A549 (cell line): Measurements from ENCODE around the gene CCDC85C.

ENCODE experiments used
- CHD2 ChIP-seq: fragments of 150-350 bp; IDR thresholded peaks from 2 replicates; pipeline ENCODE4 v1.6.1; 2014; ENCODE audit warnings: low read length; ENCODE audit not compliant: partially characterized antibody
- EHMT2 ChIP-seq: fragments of 200-600 bp; sonication (generic); IDR thresholded peaks from 2 replicates; pipeline ENCODE4 v1.6.1; 2016; ENCODE audit warnings: antibody characterized with exemption, low read depth, mild to moderate bottlenecking, moderate library complexity
- POLR2A ChIP-seq: IDR thresholded peaks from 2 replicates; pipeline ENCODE4 v1.6.1; 2012; ENCODE audit warnings: mild to moderate bottlenecking, low read length
- RNF2 ChIP-seq: fragments of 200-600 bp; sonication (generic); IDR thresholded peaks from 2 replicates; pipeline ENCODE4 v1.6.1; 2016; ENCODE audit warnings: low read depth, mild to moderate bottlenecking, antibody characterized with exemption, moderate library complexity, borderline replicate concordance

DNA sequence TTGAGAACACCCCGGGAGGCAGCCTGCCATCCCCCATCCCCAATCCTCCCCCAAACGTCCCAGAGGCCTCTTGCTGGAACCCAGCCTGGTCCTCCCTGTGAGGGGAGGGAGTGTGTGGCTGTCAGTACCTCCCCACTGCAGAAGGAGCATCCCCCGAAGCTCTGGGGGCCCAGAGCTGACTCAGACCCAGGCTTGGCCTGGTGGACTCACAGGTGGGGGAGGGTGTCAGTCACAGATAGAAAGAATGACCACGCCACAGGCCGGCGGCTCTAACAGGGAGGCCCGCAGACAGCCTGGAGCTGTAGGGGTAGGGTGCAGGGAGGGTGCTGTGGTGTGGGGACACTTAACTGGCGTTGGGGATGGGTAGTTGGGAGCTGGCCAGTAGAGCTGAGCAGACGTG, 46.2 kb upstream of the CCDC85C start:
- TF ChIP-seq EHMT2 (no peak), RNF2 (no peak), POLR2A (no peak), CHD2 (no peak)
